ENCODE measurements around the gene IL17C.

The IL17C gene

GRCh38 chr16:88610909-88611812 lies 27.2 kb upstream of the IL17C start:
- DNase-seq: no peak

- no peak for DNase-seq
Observed at GRCh38 chr16:88613293-88613692, 25.1 kb upstream of the IL17C start.

- no peak for DNase-seq
Observed at GRCh38 chr16:88613911-88614817, 24.2 kb upstream of the IL17C start.

- DNase-seq: no peak
Observed at GRCh38 chr16:88614818-88615580, 23.4 kb upstream of the IL17C start.

DNA sequence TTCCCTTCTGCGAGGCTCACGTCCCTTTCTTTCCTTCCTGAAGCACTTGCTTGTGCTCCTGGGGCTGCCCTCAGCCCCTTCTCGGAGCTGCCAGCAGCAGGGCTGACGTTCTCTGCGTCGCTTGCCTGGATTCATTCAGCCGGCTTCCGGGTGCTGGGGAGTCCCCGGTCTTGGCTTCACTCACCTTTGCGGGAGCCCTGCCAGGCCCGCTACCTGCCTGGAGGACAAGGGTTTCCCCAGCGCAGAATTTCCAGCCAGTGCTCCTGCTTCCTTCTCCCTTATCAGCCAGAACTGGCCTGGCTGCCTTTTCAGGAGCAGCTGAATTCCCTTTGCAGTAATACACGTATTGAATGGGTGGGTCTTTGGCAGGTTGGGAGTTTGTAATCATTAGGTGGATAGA lies 22.1 kb upstream of the IL17C start:
- DNase-seq: no peak

GRCh38 chr16:88616736-88617135 lies 21.6 kb upstream of the IL17C start:
- no peak for DNase-seq

DNA sequence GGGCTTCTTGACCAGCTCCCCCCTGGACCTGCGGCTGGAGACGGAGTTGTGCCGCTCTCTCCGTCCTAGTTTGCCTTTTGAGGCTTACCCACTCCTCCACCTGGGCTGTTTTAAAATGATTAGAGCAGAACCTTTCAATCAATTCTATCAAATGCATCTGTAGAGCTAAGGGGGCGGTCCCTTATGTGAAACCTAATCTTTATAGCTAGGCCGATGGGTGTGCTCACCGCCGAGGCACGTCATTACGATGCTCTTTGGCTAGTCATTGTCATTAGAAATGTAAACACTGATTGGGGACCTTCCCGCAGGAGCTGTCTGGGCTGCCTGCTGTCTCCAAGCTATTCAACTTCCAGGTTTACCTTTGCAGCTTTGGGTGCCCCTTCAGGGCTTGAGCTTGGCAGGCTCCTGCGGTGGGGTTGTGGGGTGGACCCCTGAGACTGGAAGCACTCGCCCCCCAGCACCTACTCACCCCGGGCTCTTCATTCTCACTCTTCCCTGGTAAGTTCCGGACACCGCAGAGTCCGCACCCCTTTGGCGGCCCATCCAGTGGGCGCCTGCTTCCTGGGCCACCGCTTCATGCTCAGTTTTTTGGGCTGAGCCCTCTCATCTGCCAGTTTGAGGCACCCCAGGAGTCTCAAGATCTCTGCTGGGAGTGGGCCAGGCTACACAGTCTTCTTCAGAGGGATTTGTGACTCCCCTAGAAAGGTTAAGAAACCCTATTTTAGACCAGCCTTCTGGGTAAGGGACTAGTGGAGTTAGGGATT lies 20.9 kb upstream of the IL17C start:
- no peak for DNase-seq

DNA sequence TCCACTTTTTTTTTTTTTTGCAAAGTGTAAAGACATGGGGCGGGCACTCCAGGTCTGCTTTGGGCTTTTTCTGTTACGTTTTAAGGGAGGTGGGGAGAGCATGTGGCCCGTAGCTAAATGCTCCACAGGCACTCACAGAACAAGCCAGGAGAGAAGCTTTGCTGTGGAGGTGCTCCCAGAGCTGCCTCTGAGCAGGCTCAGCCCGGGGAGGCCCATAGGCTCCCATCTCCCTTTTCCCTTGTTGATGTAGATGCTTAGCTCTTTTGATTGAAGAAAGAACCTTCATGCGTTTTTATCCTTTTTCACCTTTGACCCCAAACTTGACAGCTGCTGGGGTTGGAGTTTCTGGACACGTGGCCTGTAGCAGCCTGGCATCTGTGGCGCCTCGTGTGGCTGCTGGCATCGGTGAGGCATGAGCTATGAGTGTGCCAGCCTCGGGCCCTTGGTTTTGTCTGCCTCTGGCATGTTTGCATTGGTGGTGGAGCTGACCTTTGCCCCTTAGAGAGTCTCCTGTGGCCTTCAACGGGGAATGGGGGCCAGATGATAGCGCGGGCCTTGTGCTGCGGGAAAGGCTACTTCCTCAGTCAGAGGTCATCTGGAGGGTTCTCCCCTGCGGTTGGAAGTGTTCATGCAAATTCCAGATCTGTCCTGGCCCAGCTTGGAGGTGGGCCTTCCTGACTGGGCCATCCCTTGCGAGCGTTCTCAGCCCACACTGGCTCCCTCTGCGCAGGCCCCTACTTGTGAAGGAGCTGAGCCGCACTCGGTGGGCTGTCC lies 20.0 kb upstream of the IL17C start:
- no peak for DNase-seq

- no peak for DNase-seq
Observed at GRCh38 chr16:88618956-88619667, 19.3 kb upstream of the IL17C start.

GRCh38 chr16:88619859-88620815 lies 18.2 kb upstream of the IL17C start:
- DNase-seq: no peak

DNA sequence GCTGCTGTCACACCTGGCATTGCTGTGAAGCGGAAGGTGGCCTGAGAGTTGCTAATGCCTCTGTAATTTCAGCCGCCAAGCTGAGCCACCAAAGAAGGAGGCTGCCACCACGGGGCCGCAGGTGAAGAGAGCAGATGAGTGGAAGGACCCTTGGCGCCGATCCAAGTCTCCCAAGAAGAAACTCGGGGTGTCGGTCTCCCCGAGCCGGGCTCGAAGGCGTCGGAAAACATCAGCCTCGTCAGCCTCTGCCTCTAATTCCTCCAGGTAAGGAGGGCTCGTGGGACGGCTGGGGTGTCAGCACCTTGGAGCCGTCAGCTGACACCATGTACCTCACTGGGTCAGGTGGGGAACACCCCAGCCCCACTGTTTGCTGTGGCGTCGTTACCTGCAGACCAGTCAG lies 16.2 kb upstream of the IL17C start:
- no peak for DNase-seq

DNA sequence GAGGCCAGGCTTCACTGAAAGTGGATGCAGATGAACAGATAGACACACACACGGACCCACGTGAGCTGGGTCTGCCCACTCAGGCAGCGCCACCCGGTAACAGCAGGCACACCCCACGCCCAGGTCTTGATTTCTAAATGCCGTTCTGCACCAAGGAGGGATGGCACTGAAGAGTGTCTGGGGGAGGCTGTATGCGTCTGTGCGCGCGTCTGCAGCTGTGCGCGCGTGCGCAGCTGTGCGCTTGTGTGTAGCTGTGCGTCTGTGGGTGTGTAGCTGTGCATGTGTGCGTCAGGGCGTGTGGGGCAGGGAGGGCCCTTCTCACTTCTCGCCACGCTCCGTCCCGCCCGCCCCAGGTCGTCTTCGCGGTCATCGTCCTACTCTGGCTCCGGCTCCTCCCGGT lies 15.5 kb upstream of the IL17C start:
- no peak for DNase-seq

DNA sequence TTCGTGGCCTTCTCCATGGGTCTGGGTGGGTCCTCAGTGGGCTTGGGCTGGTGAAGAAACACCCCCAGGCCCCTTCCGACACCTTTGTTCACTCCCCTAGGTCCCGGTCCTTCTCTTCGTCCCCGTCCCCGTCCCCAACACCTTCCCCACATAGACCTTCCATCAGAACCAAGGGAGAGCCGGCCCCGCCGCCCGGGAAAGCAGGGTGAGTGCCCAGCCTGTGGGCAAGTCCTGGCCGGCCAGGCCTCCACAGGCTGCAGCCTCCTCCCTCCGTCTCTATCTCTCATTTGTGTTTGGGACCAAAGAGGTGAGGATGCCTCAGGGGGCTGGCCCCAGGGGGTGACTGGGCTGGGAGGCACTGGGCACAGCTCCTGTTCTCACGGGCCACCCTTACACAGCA lies 14.5 kb upstream of the IL17C start:
- no peak for DNase-seq

- DNase-seq: no peak
Observed at GRCh38 chr16:88624481-88624880, 13.9 kb upstream of the IL17C start.

DNA sequence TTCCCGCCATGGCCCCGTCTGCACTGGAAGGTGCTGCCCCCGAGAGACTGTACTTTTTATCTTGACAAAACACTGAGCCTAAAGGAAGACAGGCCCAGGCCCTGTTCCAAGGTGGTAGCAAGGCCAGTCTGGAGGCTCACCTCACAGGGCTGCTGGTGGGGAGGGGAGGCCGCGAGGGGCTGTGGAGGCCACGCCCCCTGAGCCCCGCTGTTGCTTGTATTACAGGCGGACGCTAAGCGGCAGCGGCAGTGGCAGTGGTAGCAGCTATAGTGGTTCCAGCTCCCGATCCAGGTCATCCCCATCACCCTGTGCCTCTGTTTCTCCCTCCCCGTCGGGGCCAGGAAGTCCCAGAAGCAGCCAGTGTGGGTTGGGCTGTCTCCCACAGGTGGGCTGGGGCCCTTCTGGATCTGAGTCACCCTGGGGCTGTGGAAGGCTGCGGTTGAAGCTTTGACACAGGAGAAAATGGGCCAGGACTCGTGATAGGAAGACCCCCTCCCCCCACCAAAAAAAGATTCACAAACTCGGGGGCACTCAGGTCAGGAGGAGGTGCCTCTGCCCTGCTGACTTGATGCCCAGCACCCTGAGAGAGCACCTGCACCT lies 13.3 kb upstream of the IL17C start:
- DNase-seq: no peak

GRCh38 chr16:88626646-88627045 lies 11.7 kb upstream of the IL17C start:
- DNase-seq: no peak

DNA sequence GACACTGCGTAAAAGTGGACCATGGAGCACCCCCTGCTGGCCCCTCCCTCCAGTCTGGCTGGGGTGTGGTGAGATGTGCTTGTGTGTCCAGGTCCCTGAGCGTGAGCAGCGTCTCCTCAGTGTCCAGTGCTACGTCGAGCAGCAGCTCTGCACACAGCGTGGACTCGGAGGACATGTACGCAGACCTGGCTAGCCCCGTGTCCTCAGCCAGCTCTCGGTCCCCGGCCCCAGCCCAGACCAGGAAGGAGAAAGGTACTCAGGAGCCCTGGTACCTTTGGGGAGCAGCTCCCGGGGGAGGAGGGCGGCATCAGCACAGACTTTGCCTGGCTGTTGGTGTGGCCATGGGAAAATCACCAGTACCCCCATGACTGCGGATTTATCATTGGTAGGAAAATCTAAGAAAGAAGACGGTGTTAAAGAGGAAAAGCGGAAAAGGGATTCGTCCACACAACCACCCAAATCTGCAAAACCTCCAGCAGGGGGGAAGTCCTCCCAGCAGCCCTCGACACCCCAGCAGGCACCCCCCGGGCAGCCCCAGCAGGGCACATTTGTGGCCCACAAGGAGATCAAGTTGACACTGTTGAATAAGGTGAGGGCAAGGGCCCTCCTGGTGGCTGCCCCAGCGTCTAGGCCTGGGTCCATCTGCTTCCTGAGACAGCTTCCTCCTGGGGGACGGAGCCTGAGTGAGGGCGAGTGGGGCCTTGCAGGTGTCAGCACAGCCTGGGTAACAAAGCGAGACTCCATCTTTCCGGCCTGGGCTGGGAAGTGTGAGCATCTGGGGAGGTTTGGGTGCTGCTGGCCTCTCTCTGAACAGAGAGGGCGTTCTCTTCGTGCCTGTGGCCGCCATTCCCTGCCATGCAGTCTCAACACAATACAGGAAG lies 10.6 kb upstream of the IL17C start:
- no peak for DNase-seq

DNA sequence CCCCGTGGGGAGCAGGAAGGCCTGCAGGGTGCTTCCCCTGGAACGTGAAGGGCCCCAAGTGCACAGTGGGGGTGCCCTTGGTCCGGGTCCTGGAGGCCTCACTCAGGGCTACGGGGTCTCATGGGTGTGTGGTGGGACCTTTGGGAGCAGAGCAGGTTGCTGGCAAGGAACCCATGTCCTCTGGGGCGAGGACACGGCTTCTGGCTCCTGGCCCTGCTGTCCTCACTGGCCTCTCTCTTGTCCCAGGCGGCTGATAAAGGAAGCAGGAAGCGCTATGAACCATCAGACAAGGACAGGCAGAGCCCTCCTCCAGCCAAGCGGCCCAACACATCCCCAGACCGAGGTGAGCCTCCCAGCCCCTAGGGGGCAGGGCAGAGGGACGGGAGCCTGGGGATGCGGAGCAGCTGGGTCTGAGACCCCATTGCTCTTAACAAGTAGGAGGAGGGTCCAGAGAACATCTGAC lies 9.8 kb upstream of the IL17C start:
- no peak for DNase-seq

Data from stimulated activated CD4-positive, alpha-beta T cell treated with anti-CD3 and anti-CD28 coated beads, Interleukin-12 subunit alpha, Interleukin-12 subunit beta, amount 100 ng/mL, for 4 hours (primary cell).